SU-DHL-6 (cell line): ENCODE results near the gene PTP4A2.
"Not testable (repeated sequence)": the region's sequence is repeated elsewhere in the genome, so short reads cannot be mapped to it uniquely, and the experiment has no call there.

Source experiments
- H2AFZ ChIP-seq: fragments of 200-600 bp; sonication (generic); 2 replicates; pipeline ENCODE4 v1.6.1; 2014; ENCODE audit warnings: low read depth, mild to moderate bottlenecking, moderate library complexity, mixed read lengths, antibody characterized with exemption, low read length; ENCODE audit not compliant: severe bottlenecking
- H3F3A ChIP-seq: fragments of 200-600 bp; shearing (Covaris generic); 2 replicates; pipeline ENCODE4 v1.6.0; 2016; ENCODE audit warnings: antibody characterized with exemption, mild to moderate bottlenecking; ENCODE audit not compliant: insufficient read depth
- H3K27ac ChIP-seq: fragments of 200-600 bp; sonication (generic); 2 replicates; pipeline ENCODE4 v1.5.1; 2016; ENCODE audit warnings: low read depth, mild to moderate bottlenecking, low read length, moderate library complexity, mixed read lengths
- H3K27me3 ChIP-seq: fragments of 200-600 bp; sonication (generic), shearing (Covaris generic); 2 replicates; pipeline ENCODE4 v1.6.0; 2014; ENCODE audit warnings: mild to moderate bottlenecking, low read length
- H3K36me3 ChIP-seq: fragments of 200-600 bp; sonication (generic); 2 replicates; pipeline ENCODE4 v1.6.1; 2014; ENCODE audit warnings: mild to moderate bottlenecking, low read length, mixed read lengths
- H3K4me2 ChIP-seq: fragments of 300-600, 200-600 bp; shearing (Covaris generic), sonication (generic); 2 replicates; pipeline ENCODE4 v1.6.0; 2014; ENCODE audit warnings: low read length, low read depth, mild to moderate bottlenecking; ENCODE audit not compliant: poor library complexity, severe bottlenecking
- H3K4me3 ChIP-seq: fragments of 200-600 bp; sonication (generic); 2 replicates; pipeline ENCODE4 v1.5.1; 2014; ENCODE audit warnings: antibody characterized with exemption, low read length, mild to moderate bottlenecking, mixed read lengths; ENCODE audit not compliant: insufficient read depth, poor library complexity, severe bottlenecking
- H3K79me2 ChIP-seq: fragments of 200-600 bp; sonication (generic); 2 replicates; pipeline ENCODE4 v1.6.1; 2014; ENCODE audit warnings: mild to moderate bottlenecking, low read length, moderate library complexity; ENCODE audit not compliant: insufficient read depth
- H3K9ac ChIP-seq: fragments of 200-600 bp; sonication (generic); 2 replicates; pipeline ENCODE4 v1.7.0; 2014; ENCODE audit warnings: mild to moderate bottlenecking, low read length
- H3K9me2 ChIP-seq: fragments of 200-600 bp; sonication (generic); replicated peaks from 2 replicates; pipeline ENCODE4 v1.6.1; 2014; ENCODE audit warnings: low read length; ENCODE audit not compliant: insufficient read depth
- H3K9me3 ChIP-seq: fragments of 200-600 bp; sonication (generic); 2 replicates; pipeline ENCODE4 v1.6.1; 2014; ENCODE audit warnings: low read length, mixed read lengths; ENCODE audit not compliant: insufficient read depth
- H4K20me1 ChIP-seq: fragments of 200-600 bp; sonication (generic); 2 replicates; pipeline ENCODE4 v1.6.1; 2014; ENCODE audit warnings: low read depth, mild to moderate bottlenecking, antibody characterized with exemption, low read length, moderate library complexity, mixed read lengths
- CTCF ChIP-seq: fragments of 200-600 bp; sonication (generic); IDR thresholded peaks from one replicate; pipeline ENCODE4 v1.5.1; 2017; ENCODE audit warnings: antibody characterized with exemption, mild to moderate bottlenecking, low read length, moderate library complexity; ENCODE audit not compliant: insufficient read depth, poor library complexity, severe bottlenecking
- EZH2phosphoT487 ChIP-seq: fragments of 200-600 bp; sonication (generic), shearing (Covaris generic); conservative IDR thresholded peaks from 2 replicates; pipeline ENCODE4 v1.6.1; 2018; ENCODE audit warnings: mild to moderate bottlenecking, antibody characterized with exemption, low read length, moderate library complexity, mixed read lengths

Gene PTP4A2

GRCh38 chr1:31897526-31898100, 40.6 kb downstream of the PTP4A2 start:
- no peaks in the 10 kb centered on the region for H4K20me1 ChIP-seq
- H3F3A ChIP-seq = 0 out of 2 replicates have a peak, but pooled peaks cover 3% of the 10 kb centered on the region
- H3K4me2 ChIP-seq = no peak overlapping the region
- no peak overlapping the region for H2AFZ ChIP-seq
- peaks cover 9% of the 10 kb centered on the region; the same call in 1 of the 2 replicates for H3K9me3 ChIP-seq
- no peak overlapping the region for H3K27ac ChIP-seq
- no peaks in the 10 kb centered on the region for H3K9me2 ChIP-seq
- no peaks in the 10 kb centered on the region for H3K79me2 ChIP-seq
- no peak overlapping the region for H3K9ac ChIP-seq
- H3K36me3 ChIP-seq = no peaks in the 10 kb centered on the region
- no peak for TF ChIP-seq CTCF
- TF ChIP-seq EZH2phosphoT487 = no peak
- no peaks in the 10 kb centered on the region for H3K27me3 ChIP-seq
- H3K4me3 ChIP-seq = no peak overlapping the region

DNA sequence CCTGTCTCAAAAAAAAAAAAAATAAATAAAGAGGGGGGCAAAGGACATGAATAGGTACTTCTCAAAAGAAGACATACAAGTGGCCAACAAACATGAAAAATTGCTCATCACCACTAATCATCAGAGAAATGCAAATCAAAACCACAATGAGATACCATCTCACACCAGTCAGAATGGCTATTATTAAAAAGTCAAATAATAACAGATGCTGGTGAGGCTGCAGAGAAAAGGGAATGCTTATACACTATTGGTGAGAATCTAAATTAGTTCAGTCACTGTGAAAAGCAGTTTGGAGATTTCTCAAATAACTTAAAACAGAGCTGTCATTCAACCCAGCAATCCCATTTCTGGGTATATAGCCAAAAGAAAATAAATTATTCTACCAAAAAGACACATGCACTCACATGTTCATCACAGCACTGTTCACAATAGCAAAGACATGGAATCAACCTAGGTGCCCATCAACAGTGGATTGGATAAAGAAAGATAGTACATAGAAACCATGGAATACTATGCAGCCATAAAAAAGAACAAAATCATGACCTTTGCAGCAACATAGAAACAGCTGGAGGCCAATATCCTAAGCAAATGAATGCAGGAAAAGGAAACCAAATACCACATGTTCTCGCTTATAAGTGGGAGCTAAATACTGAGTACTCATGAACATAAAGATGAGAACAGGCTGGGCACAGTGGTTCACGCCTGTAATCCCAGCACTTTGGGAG, 42.5 kb downstream of the PTP4A2 start:
- H3K4me2 ChIP-seq, H3K79me2 ChIP-seq, H3K9me2 ChIP-seq, H3K9me3 ChIP-seq, H3K4me3 ChIP-seq, H3K27ac ChIP-seq, H3K27me3 ChIP-seq, H3K9ac ChIP-seq, H3F3A ChIP-seq, H3K36me3 ChIP-seq, H2AFZ ChIP-seq, H4K20me1 ChIP-seq: not testable (repeated sequence)

DNA sequence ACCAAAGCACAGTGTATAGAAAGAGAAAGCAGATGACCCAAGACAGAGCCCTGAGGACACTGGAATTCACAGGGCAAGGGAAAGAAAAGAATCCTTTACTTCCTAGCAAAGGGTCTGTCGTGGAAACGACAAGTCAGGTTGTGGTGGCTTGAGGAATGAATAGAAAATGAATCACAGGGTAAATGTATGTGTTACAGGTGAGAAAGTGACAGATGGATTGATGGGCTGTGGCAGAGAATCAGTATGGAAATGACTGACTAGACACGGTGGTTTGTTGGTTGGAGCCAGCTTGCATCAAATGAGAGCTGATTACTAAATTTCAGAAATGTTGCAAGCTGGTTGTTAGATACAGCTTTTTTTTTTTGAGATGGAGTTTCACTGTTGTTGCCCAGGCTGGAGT, 46.9 kb downstream of the PTP4A2 start:
- Histone ChIP-seq H3K27ac (no peak overlapping the region), H3K36me3 (no peaks in the 10 kb centered on the region), H2AFZ (no peak overlapping the region), H3K4me2 (no peak overlapping the region), H3K27me3 (no peaks in the 10 kb centered on the region), H3K4me3 (no peak overlapping the region), H3F3A (peaks cover 9% of the 10 kb centered on the region), H3K9me3 (peaks cover 9% of the 10 kb centered on the region; the same call in 1 of the 2 replicates), H3K79me2 (no peaks in the 10 kb centered on the region), H4K20me1 (no peaks in the 10 kb centered on the region), H3K9ac (no peak overlapping the region), H3K9me2 (no peaks in the 10 kb centered on the region)
- TF ChIP-seq EZH2phosphoT487 = no peak
- no peak for TF ChIP-seq CTCF

DNA sequence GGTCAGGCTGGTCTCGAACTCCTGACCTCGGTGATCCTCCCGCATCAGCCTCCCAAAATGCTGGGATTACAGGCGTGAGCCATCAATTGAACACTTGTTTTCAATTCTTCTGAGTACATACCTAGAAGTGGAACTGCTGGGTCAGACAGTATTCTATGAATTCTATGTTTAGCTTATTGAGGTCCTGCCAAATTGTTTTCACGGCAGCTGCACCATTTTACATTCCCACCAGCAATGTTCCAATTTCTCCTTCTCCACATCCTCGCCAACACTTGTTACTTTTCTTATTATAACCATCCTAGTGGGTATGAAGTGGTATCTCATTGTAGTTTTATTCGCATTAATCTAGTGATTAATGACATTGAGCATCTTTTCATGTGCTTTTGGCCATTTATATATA, 49.9 kb downstream of the PTP4A2 start:
- Histone ChIP-seq H3K79me2 (no peaks in the 10 kb centered on the region), H3K36me3 (no peaks in the 10 kb centered on the region), H3K27ac (no peak overlapping the region), H3K4me3 (no peak overlapping the region), H4K20me1 (no peaks in the 10 kb centered on the region), H3K4me2 (no peak overlapping the region), H3K9me2 (no peaks in the 10 kb centered on the region), H2AFZ (no peak overlapping the region), H3F3A (peaks cover 9% of the 10 kb centered on the region), H3K27me3 (no peaks in the 10 kb centered on the region), H3K9me3 (no peaks in the 10 kb centered on the region), H3K9ac (no peak overlapping the region)
- TF ChIP-seq EZH2phosphoT487 = no peak
- TF ChIP-seq CTCF = no peak
